K562 (cell line): ENCODE measurements around the gene PEX10. TPM values are rescaled to one million over a fixed set of nuclear protein-coding genes. Genes with fewer than 3 reads are reported as not detected.

Source experiments
- ATAC-seq: fragments of 200-7000 bp; cut with Tn5 transposase; 3 replicates; pipeline ENCODE4 v1.9.1; 2020; ENCODE audit warnings: moderate library complexity
- BruUV-seq: library from RNA; stranded (reverse); fragments of 400-500 nt; replicated peaks from 2 replicates; lab custom pipeline; 2021; lab: Mats Ljungman, UMichigan
- CTCF ChIA-PET: fragments of 300-600 bp; formaldehyde crosslinking; extraction: SDS; loops from one replicate; lab custom pipeline; 2021; ENCODE audit warnings: low intra/inter-chr PET ratio; lab: Yijun Ruan, JAX
- POLR2A ChIA-PET: fragments of 300-600, 350-650 bp; sonication (Branson Sonifier 250); formaldehyde crosslinking; extraction: SDS; loops from one replicate; lab custom pipeline; 2021; ENCODE audit warnings: antibody characterized with exemption, inconsistent platforms; lab: Yijun Ruan, JAX
- DNase-seq, 4 experiments: peaks; one replicate each; pipeline versions ENCODE4 v3.0.0 to v3.0.0-alpha.2; 2011 to 2018; ENCODE audit warnings: low spot score in 3 of 4, mixed read lengths in 3 of 4; ENCODE audit errors: extremely low read depth in 1 of 4
- FAIRE-seq: peaks from 2 replicates; lab custom pipeline; 2011; peaks lifted over from hg19 to GRCh38; lab: Jason Lieb, UNC
- H2AFZ ChIP-seq: 2 replicates; pipeline ENCODE4 v1.6.0; 2011; ENCODE audit warnings: low read depth, low read length, control low read depth, inconsistent platforms
- H3K27ac ChIP-seq: fragments of 200-600 bp; 3 replicates; pipeline ENCODE4 v1.8.0; 2011; ENCODE audit warnings: low read depth, mild to moderate bottlenecking, control low read depth, inconsistent platforms, low read length, moderate library complexity, mixed read lengths; ENCODE audit errors: extremely low read depth
- H3K27me3 ChIP-seq, 2 experiments: fragments of 300-600 bp in 1 of 2; 2 replicates in 1 of 2; 3 replicates in 1 of 2; pipeline versions ENCODE4 v1.6.0 to v1.8.0; 2011; ENCODE audit warnings: inconsistent platforms in 2 of 2, low read length in 2 of 2, mild to moderate bottlenecking in 1 of 2, mixed read lengths in 1 of 2, moderate library complexity in 1 of 2; ENCODE audit not compliant: control insufficient read depth in 2 of 2, insufficient read depth in 2 of 2
- H3K36me3 ChIP-seq: fragments of 300-600 bp; 3 replicates; pipeline ENCODE4 v1.8.0; 2011; ENCODE audit warnings: mild to moderate bottlenecking, low read length, inconsistent platforms; ENCODE audit not compliant: control insufficient read depth, insufficient read depth
- H3K4me1 ChIP-seq, 2 experiments: fragments of 200-600 bp in 1 of 2; replicated peaks in 1 of 2; 2 replicates in 1 of 2; 3 replicates in 1 of 2; pipeline versions ENCODE4 v1.5.1 to v1.8.0; 2011; ENCODE audit warnings: inconsistent platforms in 2 of 2, low read length in 2 of 2, mild to moderate bottlenecking in 1 of 2, mixed read lengths in 1 of 2, moderate library complexity in 1 of 2; ENCODE audit not compliant: control insufficient read depth in 2 of 2, insufficient read depth in 2 of 2
- H3K4me2 ChIP-seq: 2 replicates; pipeline ENCODE4 v1.6.1; 2011; ENCODE audit warnings: low read length, control low read depth, inconsistent platforms, mixed read lengths; ENCODE audit not compliant: insufficient read depth
- H3K4me3 ChIP-seq: fragments of 200-600 bp; sonication (generic), shearing (Covaris generic); 2 replicates; pipeline ENCODE4 v1.5.1; 2016; ENCODE audit warnings: control low read depth, inconsistent platforms
- H3K79me2 ChIP-seq: fragments of 200-600 bp; 3 replicates; pipeline ENCODE4 v1.8.0; 2011; ENCODE audit warnings: low read length, inconsistent platforms; ENCODE audit not compliant: control insufficient read depth, insufficient read depth
- H3K9ac ChIP-seq, 2 experiments: 2 replicates each; pipeline versions ENCODE4 v1.6.0 to v1.6.1; 2011; ENCODE audit warnings: low read depth in 2 of 2, low read length in 2 of 2, control low read depth in 1 of 2, inconsistent platforms in 1 of 2, mild to moderate bottlenecking in 1 of 2, mixed read lengths in 1 of 2; ENCODE audit not compliant: insufficient read depth in 1 of 2
- H3K9me1 ChIP-seq: one replicate; pipeline ENCODE4 v1.6.0; 2011; ENCODE audit warnings: inconsistent platforms, mild to moderate bottlenecking, low read length, moderate library complexity; ENCODE audit not compliant: control insufficient read depth, insufficient read depth
- H3K9me3 ChIP-seq: replicated peaks from 2 replicates; pipeline ENCODE4 v1.5.1; 2011; ENCODE audit warnings: low read depth, low read length, inconsistent platforms; ENCODE audit not compliant: control insufficient read depth, insufficient read depth
- H4K20me1 ChIP-seq: replicated peaks from 2 replicates; pipeline ENCODE4 v1.6.1; 2011; ENCODE audit warnings: low read length, inconsistent platforms, mixed read lengths; ENCODE audit not compliant: control insufficient read depth, insufficient read depth
- ADNP ChIP-seq: fragments of 200-800 bp; sonication (Bioruptor generic); IDR thresholded peaks from 2 replicates; pipeline ENCODE4 v1.6.1; 2016; ENCODE audit warnings: missing genetic modification characterization, missing compliant biosample characterization
- DACH1 ChIP-seq: fragments of 450-650 bp; IDR thresholded peaks from 2 replicates; pipeline ENCODE4 v1.6.1; 2018; ENCODE audit not compliant: partially characterized antibody
- E2F3 ChIP-seq: fragments of 250-450 bp; sonication (Bioruptor Pico); IDR thresholded peaks from 2 replicates; pipeline ENCODE4 v1.4.0; 2020; ENCODE audit warnings: mild to moderate bottlenecking
- E2F6 ChIP-seq, 2 experiments: IDR thresholded peaks; 2 replicates each; pipeline ENCODE4 v1.6.1; 2011; ENCODE audit warnings: borderline replicate concordance in 1 of 2, control low read depth in 1 of 2, low read depth in 1 of 2, low read length in 1 of 2, mild to moderate bottlenecking in 1 of 2, mixed read lengths in 1 of 2, moderate library complexity in 1 of 2; ENCODE audit not compliant: insufficient read depth in 1 of 2, insufficient read length in 1 of 2, poor library complexity in 1 of 2, severe bottlenecking in 1 of 2; ENCODE audit errors: extremely low read depth in 1 of 2
- ESRRB ChIP-seq: fragments of 250-450 bp; sonication (Bioruptor Pico); IDR thresholded peaks from 2 replicates; pipeline ENCODE4 v1.5.0; 2020; ENCODE audit warnings: mild to moderate bottlenecking, moderate library complexity, borderline replicate concordance
- ETS1 ChIP-seq: conservative IDR thresholded peaks from 2 replicates; pipeline ENCODE4 v1.6.1; 2011; ENCODE audit warnings: low read depth, mild to moderate bottlenecking, low read length; ENCODE audit not compliant: control insufficient read depth
- MBD2 ChIP-seq: sonication (generic); IDR thresholded peaks from 2 replicates; pipeline ENCODE4 v1.6.1; 2016; ENCODE audit warnings: low read depth, borderline replicate concordance
- MECOM ChIP-seq: fragments of 250-450 bp; sonication (Bioruptor Pico); IDR thresholded peaks from 2 replicates; pipeline ENCODE4 v1.8.0; 2022; ENCODE audit warnings: inconsistent platforms
- NCOA6 ChIP-seq: fragments of 450-650 bp; IDR thresholded peaks from 2 replicates; pipeline ENCODE4 v1.6.1; 2017; ENCODE audit warnings: mild to moderate bottlenecking
- NR1H2 ChIP-seq: sonication (generic); formaldehyde crosslinking; IDR thresholded peaks from 2 replicates; pipeline ENCODE4 v1.4.0; 2020; ENCODE audit warnings: mild to moderate bottlenecking, missing genetic modification reagents
- RB1 ChIP-seq: fragments of 450-650 bp; IDR thresholded peaks from 2 replicates; pipeline ENCODE4 v1.6.1; 2017; ENCODE audit warnings: low read depth, mild to moderate bottlenecking
- RFX1 ChIP-seq: fragments of 450-650 bp; IDR thresholded peaks from 2 replicates; pipeline ENCODE4 v1.6.1; 2016; ENCODE audit warnings: mild to moderate bottlenecking, moderate library complexity
- SRSF9 ChIP-seq: fragments of 200-400 bp; formaldehyde crosslinking; IDR thresholded peaks from 2 replicates; pipeline ENCODE4 v1.6.1; 2017; ENCODE audit warnings: low read depth, low read length, borderline replicate concordance
- ZHX1 ChIP-seq: fragments of 150-350 bp; conservative IDR thresholded peaks from 2 replicates; pipeline ENCODE4 v1.6.1; 2014; ENCODE audit warnings: low read length
- ZNF121 ChIP-seq: sonication (generic); formaldehyde crosslinking; conservative IDR thresholded peaks from 2 replicates; pipeline ENCODE4 v1.8.0; 2022; ENCODE audit warnings: missing genetic modification reagents
- ZNF197 ChIP-seq: fragments of 200-800 bp; sonication (Bioruptor generic); IDR thresholded peaks from 2 replicates; pipeline ENCODE4 v1.6.1; 2016; ENCODE audit warnings: low read depth, missing genetic modification characterization, missing compliant biosample characterization
- ZNF232 ChIP-seq: sonication (generic); formaldehyde crosslinking; IDR thresholded peaks from 2 replicates; pipeline ENCODE4 v1.8.0; 2022; ENCODE audit warnings: mild to moderate bottlenecking, missing genetic modification reagents
- WGBS: fragments of 100-300 bp; shearing (Covaris generic); methylation state at CpG from one replicate; pipeline ENCODE4 v1.1.6; 2016; ENCODE audit warnings: low coverage, mixed read lengths; ENCODE audit not compliant: insufficient coverage; ENCODE audit errors: missing lambda C conversion rate; 5-methylcytosine and 5-hydroxymethylcytosine counted together
- in situ Hi-C: fragments of 300-500 bp; cut with MboI; formaldehyde crosslinking; loops from 4 replicates; pipeline ENCODE4 v1.15.0; 2018; ENCODE audit warnings: inconsistent platforms, mixed read lengths
- intact Hi-C: fragments of 100-400 bp; cut with micrococcal nuclease; formaldehyde crosslinking; loops from 2 replicates; pipeline ENCODE4 v1.14.2; 2022
- polyA plus RNA-seq, 8 experiments: library from polyadenylated mRNA; depleted of rRNA in 4 of 8; stranded (reverse) in 5 of 8; unstranded in 3 of 8; fragments of >200 nt; fragmentation: Nextera tagmentation in 2 of 8; fragmentation: Illumina TruSeq in 1 of 8; extraction: Ambion mirVana in 2 of 8; extraction: Trizol in 1 of 8; gene quantifications; 2 replicates each; pipeline versions ENCODE4 v1.2.1 to v1.2.3, GENCODE V29; 2011 to 2014; ENCODE audit warnings: inconsistent platforms in 1 of 8, missing spikeins in 1 of 8
- total RNA-seq, 7 experiments: library from RNA; depleted of rRNA in 6 of 7; stranded (reverse); fragments of >200 nt in 6 of 7; fragmentation: Illumina TruSeq in 2 of 7; extraction: Trizol in 2 of 7; gene quantifications; 2 replicates each; pipeline versions ENCODE4 v1.2.1 to v1.2.3, GENCODE V29; 2011 to 2021; ENCODE audit warnings: low replicate concordance in 1 of 7

PEX10 gene
- total and polyA plus RNA-seq, 9 of the 15 experiments (the other 6 are each of a cell fraction or from before 2014, with no cell fraction given), result 0.03 to 26.2 (median 8.7) TPM

- BruUV-seq, result no TSS peak
- FAIRE-seq (peak; percentile 46), ATAC-seq (peak; percentile 41), DNase-seq (peak in 3 of 4 experiments; percentile 80 to 91 (median 89))
- Histone ChIP-seq H3K9me1 (no peaks in the 10 kb centered on the region), H2AFZ (peak overlapping the region; percentile 93), H4K20me1 (peaks cover 2% of the 10 kb centered on the region; the same call in 1 of the 2 replicates), H3K9me3 (no peaks in the 10 kb centered on the region), H3K4me3 (peak overlapping the region; percentile 100), H3K4me2 (peak overlapping the region; percentile 97), H3K27me3 (no peaks in the 10 kb centered on the region; a peak in 1 of 5 replicates), H3K36me3 (peaks cover 21% of the 10 kb centered on the region; the same call in 2 of the 3 replicates), H3K9ac (peak overlapping the region; percentile 98 to 99), H3K27ac (peak overlapping the region; percentile 90), H3K79me2 (peaks cover 21% of the 10 kb centered on the region; the same call in 2 of the 3 replicates), H3K4me1 (peaks cover 15 to 82% of the 10 kb centered on the region in 2 experiments)
- ChIA-PET CTCF (interaction anchor here (4.1 kb wide), 1 partner anchor 136 kb away, joined by 36 read pairs; no protein-coding TSS in a partner anchor), POLR2A (interaction anchor here (0.7 to 1.9 kb wide), 3 partner anchors 11 to 19 kb away, joined by 3 to 7 read pairs (median 3); no protein-coding TSS in a partner anchor)
- 2% methylated on average over 37 of the region's 38 CpGs for WGBS
- in situ Hi-C loops, result loop anchor here (5.0 to 10.0 kb wide), 2 partner anchors 125 to 223 kb away; partner anchors contain the start of gene MMEL1
- intact Hi-C loops, result loop anchor here (2.0 to 10.0 kb wide), 3 partner anchors 21 to 1013 kb away; partner anchors contain the start of genes MORN1 and RER1
- 0 out of 2 replicates have a peak, but pooled peaks have one; percentile 19 for TF ChIP-seq ZNF232 (CRISPR knock-in tag)
- TF ChIP-seq DACH1, result peak; percentile 20
- no peak; the same call in 1 of the 2 replicates for TF ChIP-seq ETS1
- 0 out of 2 replicates have a peak, but pooled peaks have one; percentile 58 for TF ChIP-seq RB1
- TF ChIP-seq ZNF121 (CRISPR knock-in tag), result peak; percentile 19; the same call in 1 of the 2 replicates
- TF ChIP-seq RFX1, result no peak
- TF ChIP-seq ADNP, result no peak
- TF ChIP-seq E2F6 (IDR thresholded peaks at IDR 0.05; ENCODE audit: borderline replicate concordance in 1 of 2, extremely low read depth in 1 of 2, insufficient read depth in 1 of 2, insufficient read length in 1 of 2, low read depth in 1 of 2, low read length in 1 of 2, poor library complexity in 1 of 2, severe bottlenecking in 1 of 2), result peak in 1 of 2 experiments; percentile 78
- no peak for TF ChIP-seq SRSF9
- no peak for TF ChIP-seq ESRRB
- TF ChIP-seq MBD2, result no peak
- TF ChIP-seq MECOM (CRISPR knock-in tag), result no peak
- TF ChIP-seq E2F3 (CRISPR knock-in tag), result 0 out of 2 replicates have a peak, but pooled peaks have one; percentile 29
- 0 out of 2 replicates have a peak, but pooled peaks have one; percentile 47 for TF ChIP-seq NR1H2 (CRISPR knock-in tag)
- no peak for TF ChIP-seq ZHX1
- no peak for TF ChIP-seq ZNF197 (CRISPR knock-in tag)
- no peak for TF ChIP-seq NCOA6
Measured at GRCh38 chr1:2411801-2412394, 466 bp downstream of the PEX10 start.
